LNCaP clone FGC (cell line): ENCODE results near the gene RPTN.
A peak's percentile ranks its signal among the peaks of the same experiment; 100 is the strongest.

Source experiments
- DNase-seq: peaks from one replicate; pipeline ENCODE4 v3.0.0-alpha.2; 2011; ENCODE audit warnings: low read depth
- H3K4me3 ChIP-seq: 2 replicates; pipeline ENCODE4 v1.5.1; 2011; ENCODE audit warnings: mild to moderate bottlenecking, low read depth, low read length, control low read depth
- CTCF ChIP-seq: IDR thresholded peaks from 2 replicates; pipeline ENCODE4 v1.5.1; 2012; ENCODE audit warnings: mild to moderate bottlenecking; ENCODE audit not compliant: control insufficient read depth, insufficient read depth; ENCODE audit errors: extremely low read depth

RPTN gene

GRCh38 chr1:152159144-152159543 lies at the start of gene RPTN:
Gene RPTN, minus strand, starts transcription at chr1:152159228. Its CDS starts 1,339 bp downstream, at chr1:152157889.
- DNase-seq, result no peak
- H3K4me3 ChIP-seq, result no peak within 1 kb of the TSS
- TF ChIP-seq CTCF, result no peak

GRCh38 chr1:152198982-152199381 lies 40.0 kb upstream of the RPTN start:
- no peak for TF ChIP-seq CTCF
- DNase-seq, result peak; percentile 88
- no peak overlapping the region for H3K4me3 ChIP-seq

GRCh38 chr1:152197361-152197941 lies 38.4 kb upstream of the RPTN start:
- no peak for TF ChIP-seq CTCF
- no peak overlapping the region for H3K4me3 ChIP-seq
- DNase-seq, result no peak

GRCh38 chr1:152191711-152192110 lies 32.7 kb upstream of the RPTN start:
- TF ChIP-seq CTCF, result no peak
- peak; percentile 99 for DNase-seq
- no peak overlapping the region for H3K4me3 ChIP-seq

GRCh38 chr1:152191260-152191659 lies 32.2 kb upstream of the RPTN start:
- H3K4me3 ChIP-seq, result peak overlapping the region; percentile 13; the same call in 1 of the 2 replicates
- no peak for TF ChIP-seq CTCF

GRCh38 chr1:152190589-152190988 lies 31.6 kb upstream of the RPTN start:
- no peak overlapping the region for H3K4me3 ChIP-seq
- DNase-seq, result peak; percentile 85
- no peak for TF ChIP-seq CTCF

More at GRCh38 chr1:152191260-152191659, 32.2 kb upstream of the RPTN start:
- no peak for DNase-seq
